Measurements from ENCODE around the gene KRT13.

Gene KRT13

GRCh38 chr17:41464173-41464572, 41.2 kb downstream of the KRT13 start:
- DNase-seq: no peak

DNA sequence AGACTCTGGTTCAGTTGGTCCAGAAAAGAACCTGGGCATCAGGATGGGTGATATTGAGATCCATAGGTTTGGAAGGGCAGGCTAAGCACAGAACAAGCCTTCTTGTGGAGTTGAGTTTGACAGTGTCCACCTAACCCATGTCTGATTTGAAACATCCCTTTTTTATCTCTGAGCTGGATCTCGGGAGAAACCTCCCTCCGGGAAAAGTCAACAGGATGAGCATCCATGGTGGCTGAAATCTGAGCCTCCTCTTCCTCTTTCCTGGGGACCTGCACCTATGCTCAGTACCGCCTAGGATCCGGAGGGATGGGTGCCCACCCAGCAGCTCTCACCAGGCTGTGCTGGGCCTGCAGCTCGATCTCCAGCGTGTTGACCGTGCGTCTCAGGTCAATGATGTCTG, 41.7 kb downstream of the KRT13 start:
- DNase-seq: no peak

DNA sequence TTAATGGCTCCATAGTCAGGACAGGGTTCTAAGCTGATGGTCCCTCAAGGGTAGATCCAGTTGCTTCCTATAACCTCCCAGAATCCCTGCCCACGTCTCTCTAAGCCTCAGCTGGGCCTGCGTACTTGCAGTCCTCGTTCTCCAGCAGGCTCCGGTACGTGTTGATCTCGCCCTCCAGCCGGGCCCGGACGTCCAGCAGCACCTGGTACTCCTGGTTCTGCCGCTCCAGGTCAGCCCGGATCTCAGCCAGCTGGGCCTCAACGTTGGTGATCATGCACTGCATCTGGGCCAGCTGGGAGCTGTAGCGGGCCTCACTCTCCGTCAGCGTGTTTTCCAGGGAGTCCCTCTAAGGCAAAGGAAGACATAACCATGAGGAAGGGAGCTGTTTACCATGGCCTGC, 42.7 kb downstream of the KRT13 start:
- no peak for DNase-seq

GRCh38 chr17:41457676-41458075, 47.7 kb downstream of the KRT13 start:
- DNase-seq: no peak

GRCh38 chr17:41456204-41456603, 49.2 kb downstream of the KRT13 start:
- no peak for DNase-seq

DNA sequence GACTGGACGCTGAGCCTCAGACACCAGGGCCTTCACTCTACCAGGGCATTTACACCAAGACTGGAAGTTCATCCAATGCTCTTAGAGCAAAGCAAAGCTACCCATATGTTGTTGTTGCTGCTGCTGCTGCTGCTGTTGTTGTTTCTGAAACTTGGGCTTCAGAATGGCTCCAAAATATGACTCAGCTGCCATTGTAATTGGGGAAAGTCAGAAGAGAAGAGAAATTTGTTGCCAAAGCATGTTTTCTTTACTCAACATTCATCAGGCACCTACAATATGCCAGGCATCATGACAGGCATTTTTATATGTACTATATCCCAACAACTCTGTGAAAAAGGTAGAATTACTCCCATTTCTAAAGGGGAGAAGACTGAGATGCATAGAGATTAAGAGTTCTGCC, 50.2 kb downstream of the KRT13 start:
- DNase-seq: no peak

DNA sequence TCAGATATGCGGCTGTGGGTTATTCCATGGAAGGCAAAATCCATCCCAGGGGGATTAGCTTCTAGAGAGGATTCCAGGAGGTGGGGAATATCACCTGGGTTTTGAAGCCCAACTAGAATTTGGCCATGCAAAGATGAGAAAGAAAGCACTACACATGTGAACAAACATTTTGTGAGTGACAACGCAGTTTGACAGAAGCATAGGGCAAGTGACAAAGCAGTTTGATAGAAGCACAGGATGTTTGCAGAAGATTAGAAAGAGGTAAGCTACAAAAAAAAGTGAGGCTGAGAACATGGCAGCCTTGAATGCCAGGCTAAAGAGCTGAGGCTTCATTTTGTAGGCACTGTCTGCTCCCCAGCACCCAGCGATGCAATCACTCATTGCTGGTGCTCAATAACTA, 52.3 kb downstream of the KRT13 start:
- no peak for DNase-seq

DNA sequence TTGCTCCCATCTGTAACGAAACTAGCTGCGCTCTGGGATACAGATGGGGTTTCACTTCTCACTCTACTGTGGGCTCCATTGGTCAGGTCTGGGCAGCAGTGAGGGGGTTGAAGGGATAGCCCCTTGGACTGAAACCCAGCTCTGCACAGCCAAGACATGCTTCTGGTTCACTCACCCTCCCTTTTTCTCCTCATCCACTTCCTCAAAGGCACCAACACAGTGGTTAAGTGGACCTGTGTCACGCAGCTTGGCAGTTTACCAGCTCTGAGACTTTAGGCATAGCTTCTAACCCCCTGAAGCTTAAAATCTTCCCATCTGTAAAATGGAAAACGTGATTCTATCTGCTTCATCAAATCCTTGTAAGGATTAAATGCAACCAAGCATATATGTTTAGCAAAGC, 53.1 kb downstream of the KRT13 start:
- no peak for DNase-seq

DNA sequence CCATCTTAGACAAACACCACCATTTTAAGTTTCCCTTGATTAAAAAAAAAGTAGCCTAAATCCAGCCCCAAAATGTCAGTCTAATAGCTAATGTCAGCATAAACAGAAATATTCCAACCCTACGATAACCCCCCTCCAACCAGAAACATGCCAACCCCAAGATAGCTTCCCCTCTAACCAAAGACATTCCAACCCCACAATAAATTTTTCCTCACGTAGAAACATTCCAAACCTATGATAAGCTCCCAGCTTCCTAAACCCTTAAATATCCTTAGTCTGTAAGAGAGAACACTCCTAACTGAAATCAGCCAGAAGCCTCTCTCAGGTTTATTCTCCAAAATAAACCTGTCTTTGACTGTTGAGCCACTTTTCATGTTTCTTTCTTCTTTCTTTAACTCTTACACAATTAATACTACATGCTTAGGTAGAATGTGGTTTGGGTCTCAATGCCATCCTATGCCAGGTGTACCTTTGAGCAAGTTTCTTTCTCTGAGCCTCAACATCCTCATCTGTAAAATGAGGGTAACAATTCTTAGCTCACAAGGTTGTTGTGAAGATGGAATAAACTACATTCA, 54.2 kb downstream of the KRT13 start:
- DNase-seq: no peak

Measured in NCI-H524 treated with DMSO at 0.1 percent for 48 hours (cell line).